ENCODE data around the gene WDR11.
A peak's percentile ranks its signal among the peaks of the same experiment; 100 is the strongest.

WDR11 gene

GRCh38 chr10:120850911-120851865 is at the start of gene WDR11:
Gene WDR11, plus strand, starts transcription at chr10:120851362. Its CDS starts 59 bp downstream, at chr10:120851421.
- peak; percentile 49 to 61 (median 57) for DNase-seq (ENCODE audit: low read depth in 3 of 3)

- DNase-seq (ENCODE audit: low read depth in 3 of 3), result no peak
Measured at GRCh38 chr10:120802935-120803334, 48.2 kb upstream of the WDR11 start.

GRCh38 chr10:120803972-120804371 is 47.2 kb upstream of the WDR11 start:
- no peak for DNase-seq (ENCODE audit: low read depth in 3 of 3)

GRCh38 chr10:120805014-120805812 is 45.9 kb upstream of the WDR11 start:
- no peak for DNase-seq (ENCODE audit: low read depth in 3 of 3)

GRCh38 chr10:120806081-120806480 is 45.1 kb upstream of the WDR11 start:
- no peak for DNase-seq (ENCODE audit: low read depth in 3 of 3)

- DNase-seq (ENCODE audit: low read depth in 3 of 3), result no peak
Measured at GRCh38 chr10:120810298-120810697, 40.9 kb upstream of the WDR11 start.

- no peak for DNase-seq (ENCODE audit: low read depth in 3 of 3)
Measured at GRCh38 chr10:120813085-120813484, 38.1 kb upstream of the WDR11 start.

- DNase-seq (ENCODE audit: low read depth in 3 of 3), result no peak
Measured at GRCh38 chr10:120818301-120818700, 32.9 kb upstream of the WDR11 start.

- no peak for DNase-seq (ENCODE audit: low read depth in 3 of 3)
Measured at GRCh38 chr10:120819366-120819765, 31.8 kb upstream of the WDR11 start.

GRCh38 chr10:120823266-120823665 is 27.9 kb upstream of the WDR11 start:
- DNase-seq (ENCODE audit: low read depth in 3 of 3), result no peak

- peak in 1 of 3 donors; percentile 5 for DNase-seq (ENCODE audit: low read depth in 3 of 3)
Measured at GRCh38 chr10:120824881-120825309, 26.3 kb upstream of the WDR11 start.

GRCh38 chr10:120825878-120826769 is 25.0 kb upstream of the WDR11 start:
- DNase-seq (ENCODE audit: low read depth in 3 of 3), result no peak

GRCh38 chr10:120827251-120827875 is 23.8 kb upstream of the WDR11 start:
- DNase-seq (ENCODE audit: low read depth in 3 of 3), result no peak

GRCh38 chr10:120828763-120829319 is 22.3 kb upstream of the WDR11 start:
- DNase-seq (ENCODE audit: low read depth in 3 of 3), result no peak

GRCh38 chr10:120832106-120832505 is 19.1 kb upstream of the WDR11 start:
- no peak for DNase-seq (ENCODE audit: low read depth in 3 of 3)

- no peak for DNase-seq (ENCODE audit: low read depth in 3 of 3)
Measured at GRCh38 chr10:120833222-120833928, 17.8 kb upstream of the WDR11 start.

GRCh38 chr10:120835603-120836002 is 15.6 kb upstream of the WDR11 start:
- DNase-seq (ENCODE audit: low read depth in 3 of 3), result no peak

GRCh38 chr10:120838941-120839340 is 12.2 kb upstream of the WDR11 start:
- no peak for DNase-seq (ENCODE audit: low read depth in 3 of 3)

- DNase-seq (ENCODE audit: low read depth in 3 of 3), result no peak
Measured at GRCh38 chr10:120841522-120842189, 9.5 kb upstream of the WDR11 start.

GRCh38 chr10:120854388-120854787 is 3.2 kb downstream of the WDR11 start:
- DNase-seq (ENCODE audit: low read depth in 3 of 3), result no peak
